ENCODE data around the gene PAK5. TPM values are rescaled to one million over a fixed set of nuclear protein-coding genes. Genes with fewer than 3 reads are reported as not detected.

The PAK5 gene
- total RNA-seq, 1 donor from 2014 or later, result not detected

DNA sequence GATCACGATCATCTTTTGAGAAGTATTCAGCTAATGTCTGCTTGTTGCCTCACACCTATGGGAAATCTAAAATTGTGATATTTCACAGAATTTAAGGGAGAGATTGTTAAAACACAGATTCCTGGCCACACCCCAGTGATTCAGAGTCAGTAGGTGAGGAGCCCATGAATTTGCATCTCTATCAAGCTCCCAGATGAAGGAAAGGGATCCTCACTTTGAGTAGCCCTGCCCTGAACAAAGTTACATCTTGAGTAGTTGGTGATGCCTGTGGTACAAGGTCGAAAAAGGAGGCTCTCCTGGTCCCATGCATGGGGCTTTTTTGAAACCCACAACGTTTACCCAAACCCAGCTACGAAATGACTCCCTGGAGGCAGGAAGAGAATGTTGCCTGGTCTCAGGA, 79.5 kb downstream of the PAK5 start:
- Histone ChIP-seq H3K27me3 (ENCODE audit: low read depth) (no peaks in the 10 kb centered on the region), H3K4me3 (no peak overlapping the region), H3K27ac (replicated peaks) (no peak overlapping the region), H3K9me3 (replicated peaks) (peaks cover 31% of the 10 kb centered on the region), H3K36me3 (no peaks in the 10 kb centered on the region), H3K4me1 (no peaks in the 10 kb centered on the region)
- intact Hi-C loops (cut with micrococcal nuclease), result loop anchor here (10.0 kb wide), 1 partner anchor 55 kb away; no protein-coding TSS in a partner anchor
- DNase-seq, result no peak
- TF ChIP-seq, protein P1, sequence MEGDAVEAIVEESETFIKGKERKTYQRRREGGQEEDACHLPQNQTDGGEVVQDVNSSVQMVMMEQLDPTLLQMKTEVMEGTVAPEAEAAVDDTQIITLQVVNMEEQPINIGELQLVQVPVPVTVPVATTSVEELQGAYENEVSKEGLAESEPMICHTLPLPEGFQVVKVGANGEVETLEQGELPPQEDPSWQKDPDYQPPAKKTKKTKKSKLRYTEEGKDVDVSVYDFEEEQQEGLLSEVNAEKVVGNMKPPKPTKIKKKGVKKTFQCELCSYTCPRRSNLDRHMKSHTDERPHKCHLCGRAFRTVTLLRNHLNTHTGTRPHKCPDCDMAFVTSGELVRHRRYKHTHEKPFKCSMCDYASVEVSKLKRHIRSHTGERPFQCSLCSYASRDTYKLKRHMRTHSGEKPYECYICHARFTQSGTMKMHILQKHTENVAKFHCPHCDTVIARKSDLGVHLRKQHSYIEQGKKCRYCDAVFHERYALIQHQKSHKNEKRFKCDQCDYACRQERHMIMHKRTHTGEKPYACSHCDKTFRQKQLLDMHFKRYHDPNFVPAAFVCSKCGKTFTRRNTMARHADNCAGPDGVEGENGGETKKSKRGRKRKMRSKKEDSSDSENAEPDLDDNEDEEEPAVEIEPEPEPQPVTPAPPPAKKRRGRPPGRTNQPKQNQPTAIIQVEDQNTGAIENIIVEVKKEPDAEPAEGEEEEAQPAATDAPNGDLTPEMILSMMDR (IDR thresholded peaks at IDR 0.05; ENCODE audit: borderline replicate concordance), result no peak

DNA sequence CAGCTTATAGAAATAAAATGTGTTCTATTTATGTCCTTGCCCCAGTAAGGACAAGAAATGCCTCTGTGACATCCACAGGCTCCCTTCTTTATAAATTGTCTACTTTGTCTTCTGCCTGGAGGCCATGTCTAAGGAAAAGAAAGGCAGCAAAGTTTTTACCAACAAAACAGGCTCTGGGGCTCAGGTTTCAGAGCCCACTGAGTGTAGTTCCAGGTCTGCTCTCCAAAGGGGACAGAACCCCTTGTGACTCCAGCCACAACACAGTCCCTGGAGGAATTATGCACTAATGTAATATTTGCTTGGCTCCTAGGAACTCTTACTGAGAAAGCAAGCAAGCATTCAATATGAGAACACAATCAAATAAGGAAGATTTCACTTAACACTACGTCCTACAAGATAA, 80.1 kb downstream of the PAK5 start:
- no peaks in the 10 kb centered on the region for H3K36me3 ChIP-seq
- no peak overlapping the region for H3K27ac ChIP-seq (replicated peaks)
- H3K4me1 ChIP-seq, result no peaks in the 10 kb centered on the region
- DNase-seq, result no peak
- intact Hi-C loops (cut with micrococcal nuclease), result loop anchor here (10.0 kb wide), 1 partner anchor 56 kb away; no protein-coding TSS in a partner anchor
- H3K9me3 ChIP-seq (replicated peaks), result peaks cover 31% of the 10 kb centered on the region
- no peaks in the 10 kb centered on the region for H3K27me3 ChIP-seq (ENCODE audit: low read depth)
- H3K4me3 ChIP-seq, result no peak overlapping the region
- TF ChIP-seq, protein P1 (IDR thresholded peaks at IDR 0.05; ENCODE audit: borderline replicate concordance), result no peak

DNA sequence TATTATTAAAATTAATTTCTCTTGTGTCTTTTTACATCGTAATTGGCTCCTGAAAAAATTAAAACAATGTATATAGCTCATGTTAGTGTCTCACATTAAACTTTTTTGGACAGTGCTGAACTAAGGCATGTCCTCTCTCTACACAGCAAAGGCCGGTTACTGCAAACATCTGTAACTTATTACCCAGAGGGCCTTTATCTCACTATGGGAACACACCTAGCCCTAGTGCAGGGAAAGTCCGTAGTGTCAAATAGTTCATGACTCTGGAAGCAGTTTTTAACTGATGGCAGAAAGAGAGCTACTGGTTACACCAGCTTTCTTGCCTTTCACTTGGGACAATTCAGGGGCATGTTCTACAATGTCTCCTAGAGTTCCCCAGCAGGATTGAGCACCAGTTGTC, 82.2 kb downstream of the PAK5 start:
- no peak for DNase-seq
- TF ChIP-seq, protein P1 (IDR thresholded peaks at IDR 0.05; ENCODE audit: borderline replicate concordance), result no peak
- H3K4me3 ChIP-seq, result no peak overlapping the region
- no peaks in the 10 kb centered on the region for H3K36me3 ChIP-seq
- H3K27ac ChIP-seq (replicated peaks), result no peak overlapping the region
- H3K9me3 ChIP-seq (replicated peaks), result peaks cover 15% of the 10 kb centered on the region
- H3K27me3 ChIP-seq (ENCODE audit: low read depth), result no peaks in the 10 kb centered on the region
- H3K4me1 ChIP-seq, result no peaks in the 10 kb centered on the region
- intact Hi-C loops (cut with micrococcal nuclease), result loop anchor here (10.0 kb wide), 1 partner anchor 58 kb away; no protein-coding TSS in a partner anchor

DNA sequence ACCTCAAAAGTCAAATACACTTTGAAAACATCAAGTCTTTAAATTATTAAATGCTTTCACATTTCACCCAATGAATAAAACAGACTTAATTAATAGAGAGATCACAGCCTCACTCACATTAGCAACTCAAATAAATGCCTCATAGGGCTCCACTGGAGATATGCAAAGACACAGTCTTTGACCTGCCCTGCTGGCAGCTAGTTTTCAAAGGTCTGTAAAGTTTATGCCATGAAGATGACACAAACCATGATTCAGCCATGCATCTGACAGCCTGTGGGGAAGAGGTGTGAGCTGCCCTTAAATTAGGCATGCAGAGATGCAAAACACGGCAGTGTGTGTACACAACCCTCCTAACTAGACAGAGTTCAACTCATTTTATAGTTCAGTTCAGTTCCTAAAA, 83.6 kb downstream of the PAK5 start:
- H3K4me3 ChIP-seq, result no peak overlapping the region
- no peaks in the 10 kb centered on the region for H3K36me3 ChIP-seq
- H3K27me3 ChIP-seq (ENCODE audit: low read depth), result no peaks in the 10 kb centered on the region
- TF ChIP-seq, protein P1 (IDR thresholded peaks at IDR 0.05; ENCODE audit: borderline replicate concordance), result no peak
- intact Hi-C loops (cut with micrococcal nuclease), result loop anchor here (10.0 kb wide), 1 partner anchor 60 kb away; no protein-coding TSS in a partner anchor
- peaks cover 2% of the 10 kb centered on the region for H3K9me3 ChIP-seq (replicated peaks)
- no peak overlapping the region for H3K27ac ChIP-seq (replicated peaks)
- no peaks in the 10 kb centered on the region for H3K4me1 ChIP-seq
- no peak for DNase-seq

DNA sequence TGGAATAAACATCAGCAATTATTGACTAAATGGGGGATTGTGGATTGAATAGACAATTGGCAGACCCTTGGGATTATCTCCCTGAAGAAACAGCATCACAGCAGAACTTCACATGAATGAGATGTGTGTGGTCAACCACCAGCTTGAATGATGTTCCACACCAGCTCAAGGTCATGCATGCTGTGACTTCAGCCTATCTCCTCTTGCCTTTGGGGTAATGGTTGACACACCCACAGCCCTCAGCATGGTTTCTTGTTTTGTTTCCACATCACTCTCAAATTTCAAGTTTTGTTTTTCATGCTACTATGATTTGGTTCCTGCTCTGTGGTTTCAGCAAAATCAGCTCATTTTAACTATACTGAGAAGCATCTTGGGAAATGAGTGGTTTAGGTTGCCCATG, 94.3 kb downstream of the PAK5 start:
- Histone ChIP-seq H3K36me3 (no peaks in the 10 kb centered on the region), H3K27ac (replicated peaks) (no peak overlapping the region), H3K9me3 (replicated peaks) (peaks cover 14% of the 10 kb centered on the region), H3K27me3 (ENCODE audit: low read depth) (no peaks in the 10 kb centered on the region), H3K4me1 (no peaks in the 10 kb centered on the region), H3K4me3 (no peak overlapping the region)
- DNase-seq, result no peak
- intact Hi-C loops (cut with micrococcal nuclease), result no loop called here
- TF ChIP-seq, protein P1 (IDR thresholded peaks at IDR 0.05; ENCODE audit: borderline replicate concordance), result no peak
